ENCODE results near the gene FARP1.

DNA sequence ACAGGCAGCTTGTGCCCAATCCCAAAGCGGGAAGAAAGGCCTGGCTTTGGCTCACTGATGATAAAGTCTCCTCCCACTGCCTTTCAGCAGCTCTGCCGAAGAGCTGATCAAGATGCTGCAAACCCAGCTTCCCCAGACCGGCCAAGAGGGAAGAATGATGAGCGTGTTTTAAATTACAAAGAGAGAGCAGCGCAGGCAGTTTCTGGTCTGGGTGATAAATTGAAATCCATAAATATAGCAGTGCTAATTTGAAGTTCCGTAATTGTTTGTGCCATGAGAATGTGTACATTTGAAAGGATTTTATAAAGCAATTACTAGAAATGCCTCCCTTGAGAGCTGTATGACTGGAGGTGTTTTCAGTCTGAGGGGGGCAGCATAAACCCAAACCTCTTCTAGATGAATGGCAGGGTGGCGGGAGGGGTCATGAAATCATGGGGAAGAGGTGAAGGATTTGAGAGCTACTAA lies 262.2 kb downstream of the FARP1 start:
- TF ChIP-seq, protein P1, sequence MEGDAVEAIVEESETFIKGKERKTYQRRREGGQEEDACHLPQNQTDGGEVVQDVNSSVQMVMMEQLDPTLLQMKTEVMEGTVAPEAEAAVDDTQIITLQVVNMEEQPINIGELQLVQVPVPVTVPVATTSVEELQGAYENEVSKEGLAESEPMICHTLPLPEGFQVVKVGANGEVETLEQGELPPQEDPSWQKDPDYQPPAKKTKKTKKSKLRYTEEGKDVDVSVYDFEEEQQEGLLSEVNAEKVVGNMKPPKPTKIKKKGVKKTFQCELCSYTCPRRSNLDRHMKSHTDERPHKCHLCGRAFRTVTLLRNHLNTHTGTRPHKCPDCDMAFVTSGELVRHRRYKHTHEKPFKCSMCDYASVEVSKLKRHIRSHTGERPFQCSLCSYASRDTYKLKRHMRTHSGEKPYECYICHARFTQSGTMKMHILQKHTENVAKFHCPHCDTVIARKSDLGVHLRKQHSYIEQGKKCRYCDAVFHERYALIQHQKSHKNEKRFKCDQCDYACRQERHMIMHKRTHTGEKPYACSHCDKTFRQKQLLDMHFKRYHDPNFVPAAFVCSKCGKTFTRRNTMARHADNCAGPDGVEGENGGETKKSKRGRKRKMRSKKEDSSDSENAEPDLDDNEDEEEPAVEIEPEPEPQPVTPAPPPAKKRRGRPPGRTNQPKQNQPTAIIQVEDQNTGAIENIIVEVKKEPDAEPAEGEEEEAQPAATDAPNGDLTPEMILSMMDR (IDR thresholded peaks at IDR 0.05): no peak
- no peak for TF ChIP-seq EP300 (IDR thresholded peaks at IDR 0.05)
- no peak for TF ChIP-seq POLR2A (IDR thresholded peaks at IDR 0.05)

All from suprapubic skin (tissue), 3 donors.